C1 segment of cervical spinal cord (tissue), 14 donors: ENCODE data around the gene MAVS.
"Not testable (repeated sequence)": the region's sequence is repeated elsewhere in the genome, so short reads cannot be mapped to it uniquely, and the experiment has no call there.

Source experiments
- DNase-seq, 14 donors: peaks; one replicate each; lab custom pipeline; 2025; lab: John Stamatoyannopoulos, UW

Gene MAVS

GRCh38 chr20:3814928-3815495, 31.6 kb upstream of the MAVS start:
- DNase-seq, result no peak

DNA sequence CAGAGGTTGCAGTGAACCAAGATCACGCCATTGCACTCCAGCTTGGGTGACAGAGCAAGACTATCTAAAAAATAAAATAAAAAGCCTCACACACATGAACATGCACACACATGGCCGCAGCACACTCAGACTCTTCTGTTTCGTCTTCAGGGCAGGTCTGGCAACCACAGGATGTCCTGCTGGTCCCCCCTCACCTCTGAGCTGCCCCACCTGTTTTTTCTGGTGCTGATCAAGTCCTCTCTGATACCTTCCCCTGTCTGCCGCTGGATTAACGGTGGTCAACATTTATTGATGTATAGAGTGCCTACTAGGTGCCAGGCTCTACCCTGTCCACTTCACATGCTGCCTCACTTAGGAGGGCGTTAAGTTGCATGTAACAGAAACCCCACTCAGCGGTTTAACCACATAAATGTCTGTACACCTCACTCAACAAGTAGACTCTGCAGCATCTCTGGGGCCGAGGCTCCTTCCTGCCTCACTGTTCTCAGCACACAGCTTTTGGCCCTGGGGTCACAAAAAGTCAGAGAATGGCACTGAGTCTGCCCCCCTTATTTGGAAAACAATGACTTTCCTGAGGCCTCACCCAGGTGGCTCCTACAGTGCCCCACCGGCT, 30.8 kb upstream of the MAVS start:
- DNase-seq, result no peak

DNA sequence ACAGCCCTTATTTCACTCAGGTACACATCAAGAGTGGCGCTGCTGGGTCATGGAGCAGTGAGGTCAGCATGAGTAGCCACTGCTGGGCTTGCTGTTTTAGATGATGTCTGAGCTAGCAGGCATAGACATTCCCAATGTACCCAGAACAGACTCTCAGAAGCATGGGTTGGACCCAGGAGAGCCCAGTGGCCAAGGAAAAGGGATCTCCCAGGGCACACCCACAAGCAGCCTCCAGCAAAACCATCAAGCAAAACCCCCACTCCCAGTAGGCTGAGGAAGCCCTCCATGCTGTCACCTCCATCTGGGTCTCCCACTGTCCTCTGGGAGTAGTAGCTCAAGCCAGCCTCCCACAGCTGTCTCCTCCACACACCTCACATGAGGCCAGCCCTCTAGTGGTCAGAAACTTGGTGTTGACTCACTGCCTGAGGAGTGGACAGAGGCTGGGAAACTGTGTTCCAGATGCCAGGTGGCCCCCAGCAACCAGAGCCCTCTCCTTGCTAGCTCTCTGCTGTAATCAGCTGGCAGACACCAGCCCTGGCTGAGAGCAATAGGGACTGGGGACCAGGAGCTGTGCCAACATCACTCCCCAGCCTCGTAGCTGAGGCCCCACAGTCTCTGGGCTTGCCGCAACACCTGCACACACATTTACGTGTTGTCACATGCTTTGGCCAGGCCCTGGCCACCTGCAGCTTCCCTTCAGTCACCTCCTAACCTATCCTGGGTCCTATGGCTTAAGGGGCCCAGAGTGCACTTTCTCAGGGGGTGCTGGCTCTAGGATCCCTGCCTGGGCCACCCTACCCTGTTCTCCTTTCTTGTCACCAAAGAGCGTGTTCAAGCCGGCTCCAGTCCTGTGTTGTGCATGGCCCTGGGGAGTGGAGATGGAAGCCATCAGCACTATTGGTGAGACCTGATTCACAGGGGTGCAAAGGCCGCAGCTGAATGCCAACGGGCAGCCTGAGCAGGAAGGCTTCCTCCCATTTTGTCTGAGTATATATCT, 28.2 kb upstream of the MAVS start:
- peak in 2 of 14 donors; percentile 18 to 47 for DNase-seq

GRCh38 chr20:3819411-3820047, 27.1 kb upstream of the MAVS start:
- peak in 1 of 14 donors; percentile 16 for DNase-seq

GRCh38 chr20:3820048-3820900, 26.4 kb upstream of the MAVS start, which contains the start of gene AP5S1:
Gene AP5S1, plus strand, starts transcription at chr20:3820547. Its CDS starts 1,571 bp downstream, at chr20:3822118.
- DNase-seq, result peak; percentile 87 to 100 (median 96)

- DNase-seq, result no peak
These were observed 25.5 kb upstream of the MAVS start for GRCh38 chr20:3820901-3821727.

GRCh38 chr20:3821996-3822395, 24.6 kb upstream of the MAVS start:
- no peak for DNase-seq

DNA sequence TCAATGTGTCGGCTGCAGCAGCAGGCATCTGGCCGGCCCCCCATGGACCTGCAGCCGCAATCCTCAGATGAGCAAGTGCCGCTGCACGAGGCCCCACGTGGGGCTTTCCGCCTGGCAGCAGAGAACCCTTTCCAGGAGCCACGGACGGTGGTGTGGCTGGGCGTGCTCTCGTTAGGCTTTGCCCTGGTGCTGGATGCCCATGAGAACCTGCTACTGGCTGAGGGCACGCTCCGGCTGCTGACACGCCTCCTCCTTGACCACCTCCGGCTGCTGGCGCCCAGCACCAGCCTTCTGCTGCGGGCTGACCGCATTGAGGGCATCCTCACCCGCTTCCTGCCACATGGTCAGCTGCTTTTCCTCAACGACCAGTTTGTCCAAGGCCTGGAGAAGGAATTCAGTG, 22.8 kb upstream of the MAVS start:
- DNase-seq, result no peak

- no peak for DNase-seq
These were observed 21.1 kb upstream of the MAVS start for GRCh38 chr20:3825526-3825925.

DNA sequence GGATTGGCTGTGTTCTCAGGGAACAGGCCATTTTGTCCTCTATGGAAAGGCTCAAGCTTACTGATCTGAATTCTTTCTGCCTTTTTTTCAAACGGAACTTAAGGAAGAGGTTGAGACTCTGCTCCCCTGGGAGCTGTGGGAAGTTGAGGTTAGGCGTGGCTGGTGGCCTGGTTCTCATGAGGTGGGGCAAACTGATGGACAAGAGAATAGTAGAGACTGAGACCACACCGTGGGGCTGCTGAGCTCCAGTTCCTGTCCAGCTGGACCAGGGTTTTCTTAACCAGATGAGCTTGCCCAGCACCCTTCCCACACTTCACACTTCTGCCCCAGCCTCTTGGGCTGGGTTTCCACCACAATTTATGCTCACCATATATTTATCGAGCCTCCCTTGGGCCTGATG, 20.2 kb upstream of the MAVS start:
- DNase-seq, result no peak

DNA sequence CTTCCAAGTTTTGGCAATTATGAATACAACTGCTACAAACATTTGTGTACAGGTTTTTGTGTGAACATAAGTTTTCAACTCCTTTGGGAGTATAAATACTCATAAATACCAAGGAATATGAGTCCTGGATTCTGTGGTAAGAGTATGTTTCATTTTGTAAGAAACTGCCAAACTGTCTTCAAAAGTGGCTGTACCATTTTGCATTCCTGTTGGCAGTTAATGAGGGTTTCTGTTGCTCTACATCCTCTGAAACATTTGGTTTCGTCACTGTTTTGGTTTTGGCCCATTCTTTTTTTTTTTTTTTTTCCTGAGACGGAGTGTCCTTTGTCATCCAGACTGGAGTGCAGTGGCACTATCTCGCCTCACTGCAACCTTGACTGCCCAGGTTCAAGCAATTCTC, 17.8 kb upstream of the MAVS start:
- no peak for DNase-seq

- not testable (repeated sequence) for DNase-seq
These were observed 16.7 kb upstream of the MAVS start for GRCh38 chr20:3829891-3830290.

- no peak for DNase-seq
These were observed 10.5 kb upstream of the MAVS start for GRCh38 chr20:3836132-3836531.

- no peak for DNase-seq
These were observed 7.3 kb upstream of the MAVS start for GRCh38 chr20:3839328-3839727.

GRCh38 chr20:3840201-3840600, 6.4 kb upstream of the MAVS start:
- DNase-seq, result not testable (repeated sequence)

GRCh38 chr20:3842348-3842930, 4.2 kb upstream of the MAVS start:
- DNase-seq, result no peak

DNA sequence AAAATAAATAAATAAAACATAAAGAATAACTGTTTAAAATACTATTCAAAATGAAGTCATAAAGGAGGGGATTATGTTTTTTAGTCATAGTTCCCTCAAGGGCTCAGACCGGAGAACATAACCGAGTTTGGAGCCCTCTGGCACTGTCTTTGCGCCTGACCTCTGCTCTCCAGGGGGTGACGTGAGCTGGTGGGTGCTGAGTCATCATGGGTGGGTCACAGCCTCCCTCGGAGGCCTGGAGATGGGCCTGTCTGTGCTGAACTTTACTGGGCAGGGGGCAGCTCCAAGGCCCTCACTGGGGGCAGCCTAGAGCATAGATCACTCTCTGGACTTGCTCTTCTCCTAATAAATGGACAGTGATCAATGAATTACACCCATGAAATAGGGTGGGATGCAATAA, 3.1 kb upstream of the MAVS start:
- DNase-seq, result no peak

GRCh38 chr20:3843990-3844619, 2.5 kb upstream of the MAVS start:
- not testable (repeated sequence) for DNase-seq

GRCh38 chr20:3846378-3846739, 275 bp upstream of the MAVS start:
- DNase-seq, result peak in 2 of 14 donors; percentile 42 to 60
